GM19099 (cell line): Measurements from ENCODE around the gene PRR23E.

ENCODE experiments used
- POLR2A ChIP-seq: IDR thresholded peaks from 3 replicates; pipeline ENCODE4 v1.6.1; 2011; ENCODE audit warnings: low read depth; ENCODE audit not compliant: insufficient read length; ENCODE audit errors: extremely low read depth

Gene PRR23E

GRCh38 chr3:127158614-127159229 is 34.2 kb upstream of the PRR23E start:
- no peak for TF ChIP-seq POLR2A

GRCh38 chr3:127159543-127159942 is 33.4 kb upstream of the PRR23E start:
- TF ChIP-seq POLR2A = no peak

GRCh38 chr3:127161236-127161635 is 31.7 kb upstream of the PRR23E start:
- TF ChIP-seq POLR2A = no peak

GRCh38 chr3:127161973-127162579 is 30.9 kb upstream of the PRR23E start:
- no peak for TF ChIP-seq POLR2A

- TF ChIP-seq POLR2A = no peak
Measured at GRCh38 chr3:127162947-127163645, 29.8 kb upstream of the PRR23E start.

GRCh38 chr3:127164615-127165014 is 28.3 kb upstream of the PRR23E start:
- TF ChIP-seq POLR2A = no peak

GRCh38 chr3:127165036-127165435 is 27.9 kb upstream of the PRR23E start:
- TF ChIP-seq POLR2A = no peak

GRCh38 chr3:127165694-127166485 is 27.0 kb upstream of the PRR23E start:
- TF ChIP-seq POLR2A = no peak

GRCh38 chr3:127166501-127167065 is 26.3 kb upstream of the PRR23E start:
- TF ChIP-seq POLR2A = no peak

GRCh38 chr3:127167315-127168043 is 25.5 kb upstream of the PRR23E start:
- TF ChIP-seq POLR2A = no peak

GRCh38 chr3:127168271-127168670 is 24.7 kb upstream of the PRR23E start:
- no peak for TF ChIP-seq POLR2A

- TF ChIP-seq POLR2A = no peak
Measured at GRCh38 chr3:127170814-127171213, 22.1 kb upstream of the PRR23E start.

- TF ChIP-seq POLR2A = no peak
Measured at GRCh38 chr3:127171320-127171719, 21.6 kb upstream of the PRR23E start.

- TF ChIP-seq POLR2A = no peak
Measured at GRCh38 chr3:127171721-127172120, 21.2 kb upstream of the PRR23E start.
